Heart right ventricle (tissue), 16 donors: ENCODE results near the gene EXOC3L4. TPM values are rescaled to one million over a fixed set of nuclear protein-coding genes. Genes with fewer than 3 reads are reported as not detected.
A peak's percentile ranks its signal among the peaks of the same experiment; 100 is the strongest.

ENCODE experiments used
- ATAC-seq, 8 donors: fragments of 200-7000 bp; cut with Tn5 transposase; one replicate each; pipeline ENCODE4 v1.9.1; 2020; ENCODE audit warnings: mild to moderate bottlenecking in 8 of 8, moderate library complexity in 8 of 8, moderate number of reproducible peaks in 1 of 8
- DNase-seq, 2 donors: peaks; one replicate each; pipeline ENCODE4 v3.0.0-alpha.2; 2020
- H3K27ac ChIP-seq, 10 donors: fragments of 200-600 bp; sonication (generic) in 2 of 10; one replicate each; pipeline versions ENCODE4 v1.5.0 to v1.8.0; 2020 to 2022; ENCODE audit warnings: mild to moderate bottlenecking in 3 of 10
- H3K27me3 ChIP-seq, 7 donors: fragments of 200-600 bp; one replicate each; pipeline ENCODE4 v1.8.0; 2021 to 2022; ENCODE audit warnings: mild to moderate bottlenecking in 2 of 7
- H3K36me3 ChIP-seq, 9 donors: fragments of 200-600 bp; sonication (generic) in 1 of 9; one replicate each; pipeline versions ENCODE4 v1.5.0 to v1.8.0; 2020 to 2022; ENCODE audit warnings: mild to moderate bottlenecking in 2 of 9
- H3K4me1 ChIP-seq, 9 donors: fragments of 200-600 bp; sonication (generic) in 1 of 9; one replicate each; pipeline versions ENCODE4 v1.5.0 to v1.8.0; 2020 to 2022; ENCODE audit warnings: mild to moderate bottlenecking in 4 of 9
- H3K4me3 ChIP-seq, 10 donors: fragments of 200-600 bp; sonication (generic) in 2 of 10; one replicate each; pipeline versions ENCODE4 v1.5.0 to v1.8.0; 2020 to 2022; ENCODE audit warnings: mild to moderate bottlenecking in 7 of 10, moderate library complexity in 2 of 10
- H3K9me3 ChIP-seq, 11 donors: fragments of 200-600 bp in 10 of 11; sonication (generic) in 2 of 11; one replicate each; pipeline versions ENCODE4 v1.5.0 to v1.8.0; 2013 to 2022; ENCODE audit warnings: mild to moderate bottlenecking in 2 of 11, control low read depth in 1 of 11, moderate library complexity in 1 of 11
- WGBS, 2 donors: extraction: QIAGEN DNeasy Blood & Tissue Kit; methylation state at CpG; one replicate each; pipeline ENCODE4 v1.1.7; 2013; ENCODE audit warnings: inconsistent platforms in 1 of 2; 5-methylcytosine and 5-hydroxymethylcytosine counted together
- intact Hi-C, 10 donors: fragments of 100-400 bp; cut with DNase I; formaldehyde crosslinking; loops; one replicate each; pipeline versions ENCODE4 v1.11.1 to v1.14.2; 2022
- polyA plus RNA-seq, 2 donors: library from polyadenylated mRNA; stranded (reverse); fragments of 200-250 nt; gene quantifications; one replicate each; pipeline ENCODE4 v1.2.3, GENCODE V29; 2013
- total RNA-seq, 10 donors: library from RNA; stranded (reverse); fragmentation: NEBNext Ultra II Directional in 3 of 10; extraction: Animal tissue kit (Norgen Biotek cat#: 25700) in 3 of 10; gene quantifications; one replicate each; pipeline versions ENCODE4 v1.2.1 to v1.2.4, GENCODE V29; 2021 to 2023
- TF ChIP-seq, protein P1 (sequence below), 9 donors: fragments of 200-600 bp; sonication (generic) in 2 of 9; IDR thresholded peaks; one replicate each; pipeline versions ENCODE4 v1.5.0 to v1.8.0; 2021 to 2022; ENCODE audit warnings: antibody characterized with exemption in 9 of 9, mild to moderate bottlenecking in 5 of 9, moderate library complexity in 1 of 9
- donor health status: Arrhythmogenic right ventricular cardiomyopathy.
- donor health status: ischemic (EF 13 %, LVEDD 7.1; RV severe dilation, severe dysfunction).
- donor health status: healthy with polysubstance abuse.
- donor health status: DM: no; HTN: yes; CAD: no.
- donor health status: DM: no; HTN: no; CAD: no.
- donor health status: ischemic (EF 25% LVEDD 6.9; RV normal size, moderate dysfunction).
- donor health status: ischemic (EF 25% LVEDD 5.7; RV mildly dilated, moderate dysfunction).
- donor health status: healthy.
- donor health status: DM: yes; HTN: yes; CAD: no.
- donor health status: Ischemic cardiomyopathy.
- donor health status: ischemic (EF 35%, LVEDD 5.7; RV mildly dilated, moderate dysfunction).
- donor health status: nonischemic (EF 11% LVEDD 7.7; RV severe dilation, severe dysfunction).
- donor health status: DM: yes; HTN: yes; CAD: no.
- donor health status: PGD.
- donor health status: ischemic (EF 29% LVEDD 5.4; RV normal size, mild dysfunction).
- donor health status: nonischemic (EF 23%, LVEDD 6.1; RV moderate dilation, normal function).

Gene EXOC3L4
- total and polyA plus RNA-seq, 12 donors, result 0.16 to 2.0 (median 0.50) TPM; not detected in 4

DNA sequence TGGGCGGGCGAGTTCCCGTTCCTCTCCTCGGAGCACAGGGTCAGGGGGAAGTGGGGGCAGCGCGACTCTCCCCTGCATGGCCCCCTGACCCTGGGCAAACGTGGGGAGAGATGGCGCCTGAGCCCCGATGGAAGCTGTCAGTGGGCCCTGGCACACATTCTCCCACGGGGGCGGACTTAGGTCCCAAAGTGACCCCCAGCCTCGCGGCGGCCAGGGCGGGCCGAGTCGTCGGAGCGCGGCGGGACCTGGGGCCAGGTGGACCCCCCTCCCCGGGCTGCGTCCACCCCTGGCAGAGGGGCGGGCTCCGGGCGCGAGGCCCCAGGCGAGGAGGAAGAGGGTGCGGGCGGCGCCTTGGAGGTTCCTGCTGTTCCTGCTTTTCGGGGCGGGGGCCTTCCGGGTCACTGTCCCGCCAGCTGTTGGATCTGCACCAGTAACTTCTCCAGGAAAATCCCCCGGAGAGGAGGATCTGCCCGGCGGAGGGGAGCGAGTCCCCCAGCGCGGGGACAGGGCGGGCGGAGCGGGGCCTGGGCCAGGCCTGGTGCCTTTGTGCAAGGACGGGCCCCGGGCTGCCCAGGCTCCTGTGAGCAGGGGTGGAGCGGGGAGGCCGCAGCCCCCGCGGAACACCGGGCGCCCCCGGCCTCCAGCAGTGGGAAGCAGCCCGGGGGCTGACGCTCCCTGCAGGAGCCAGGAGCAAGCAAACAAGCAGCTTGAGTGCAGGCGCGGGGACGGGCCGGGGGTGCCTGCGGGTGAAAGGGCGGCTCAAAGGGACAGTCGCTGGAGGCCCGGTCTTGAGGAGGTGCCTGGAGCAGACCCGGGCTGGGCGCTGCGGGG lies 44.0 kb downstream of the EXOC3L4 start:
- H3K9me3 ChIP-seq, result no peaks in the 10 kb centered on the region
- H3K27ac ChIP-seq, result peak overlapping the region in 9 of 10 donors; percentile 3 to 66 (median 22)
- peaks cover 0 to 34% (median 3%) of the 10 kb centered on the region in 9 donors for H3K36me3 ChIP-seq
- no peak for DNase-seq
- peak overlapping the region in 9 of 10 donors; percentile 14 to 44 (median 29) for H3K4me3 ChIP-seq
- intact Hi-C loops, result no loop called here
- peaks cover 0 to 27% (median 19%) of the 10 kb centered on the region in 7 donors for H3K27me3 ChIP-seq
- TF ChIP-seq, protein P1, sequence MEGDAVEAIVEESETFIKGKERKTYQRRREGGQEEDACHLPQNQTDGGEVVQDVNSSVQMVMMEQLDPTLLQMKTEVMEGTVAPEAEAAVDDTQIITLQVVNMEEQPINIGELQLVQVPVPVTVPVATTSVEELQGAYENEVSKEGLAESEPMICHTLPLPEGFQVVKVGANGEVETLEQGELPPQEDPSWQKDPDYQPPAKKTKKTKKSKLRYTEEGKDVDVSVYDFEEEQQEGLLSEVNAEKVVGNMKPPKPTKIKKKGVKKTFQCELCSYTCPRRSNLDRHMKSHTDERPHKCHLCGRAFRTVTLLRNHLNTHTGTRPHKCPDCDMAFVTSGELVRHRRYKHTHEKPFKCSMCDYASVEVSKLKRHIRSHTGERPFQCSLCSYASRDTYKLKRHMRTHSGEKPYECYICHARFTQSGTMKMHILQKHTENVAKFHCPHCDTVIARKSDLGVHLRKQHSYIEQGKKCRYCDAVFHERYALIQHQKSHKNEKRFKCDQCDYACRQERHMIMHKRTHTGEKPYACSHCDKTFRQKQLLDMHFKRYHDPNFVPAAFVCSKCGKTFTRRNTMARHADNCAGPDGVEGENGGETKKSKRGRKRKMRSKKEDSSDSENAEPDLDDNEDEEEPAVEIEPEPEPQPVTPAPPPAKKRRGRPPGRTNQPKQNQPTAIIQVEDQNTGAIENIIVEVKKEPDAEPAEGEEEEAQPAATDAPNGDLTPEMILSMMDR (IDR thresholded peaks at IDR 0.05), result no peak
- H3K4me1 ChIP-seq, result peaks cover 0 to 34% (median 21%) of the 10 kb centered on the region in 9 donors
- ATAC-seq, result peak in 6 of 8 donors; percentile 11 to 51 (median 26)
- WGBS, 2 donors, result 38 to 51% methylated on average over 66 of the region's 66 CpGs

DNA sequence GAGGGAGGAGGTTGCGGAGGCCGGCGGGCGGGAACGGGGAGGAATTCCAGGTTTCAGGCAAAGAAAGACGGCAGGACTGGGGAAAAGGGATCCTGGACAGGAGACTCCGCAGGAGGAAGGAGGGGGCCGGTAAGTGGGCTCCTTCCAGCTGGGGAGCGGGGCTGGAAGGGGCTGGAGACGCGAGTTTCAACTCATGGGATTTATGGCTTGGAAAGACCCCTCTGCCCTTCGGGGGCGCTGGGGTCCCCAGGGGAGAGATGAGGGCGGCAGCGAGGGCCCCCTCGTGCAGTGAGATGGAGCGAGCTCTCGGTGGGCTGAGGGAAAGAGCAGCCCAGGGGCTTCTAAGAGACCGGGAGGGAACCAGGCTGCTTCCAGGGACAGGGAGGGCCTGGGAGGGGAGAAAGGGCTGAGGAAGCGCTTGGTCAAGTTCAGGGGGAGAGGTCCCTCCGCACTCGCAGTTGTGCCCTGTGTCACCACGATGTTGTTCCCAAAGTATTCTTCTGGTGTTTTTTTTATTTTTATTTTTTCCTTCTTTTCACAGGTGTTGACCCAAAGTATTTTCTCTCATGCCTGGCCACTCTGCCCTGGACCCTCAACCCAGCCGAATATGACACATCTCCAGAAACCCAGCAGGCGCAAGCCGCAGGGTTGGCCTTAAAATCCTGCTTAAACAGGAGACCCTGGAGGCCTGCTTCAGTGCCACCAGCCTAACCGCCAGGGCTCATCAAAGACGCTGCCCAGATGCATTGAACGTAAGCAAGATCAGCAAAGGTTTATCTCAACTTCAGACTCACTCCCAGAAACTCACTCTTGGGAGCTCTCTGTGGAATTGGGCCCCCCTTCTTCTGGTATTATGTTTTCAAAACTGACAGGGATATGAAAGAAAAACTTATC lies 44.9 kb downstream of the EXOC3L4 start:
- WGBS, 2 donors, result 61 to 63% methylated on average over 29 of the region's 29 CpGs
- Histone ChIP-seq H3K27me3 (peaks cover 0 to 32% (median 20%) of the 10 kb centered on the region in 7 donors), H3K27ac (peak overlapping the region in 4 of 10 donors; percentile 16 to 58 (median 31)), H3K4me1 (peaks cover 0 to 34% (median 21%) of the 10 kb centered on the region in 9 donors), H3K4me3 (peak overlapping the region in 9 of 10 donors; percentile 14 to 44 (median 29)), H3K36me3 (peaks cover 0 to 25% (median 0%) of the 10 kb centered on the region in 9 donors), H3K9me3 (no peaks in the 10 kb centered on the region)
- no peak for ATAC-seq
- no peak for DNase-seq
- TF ChIP-seq, protein P1 (IDR thresholded peaks at IDR 0.05), result no peak
- intact Hi-C loops, result loop anchor here in 1 of 10 donors (5.0 kb wide), 1 partner anchor 32 kb away; no protein-coding TSS in a partner anchor

DNA sequence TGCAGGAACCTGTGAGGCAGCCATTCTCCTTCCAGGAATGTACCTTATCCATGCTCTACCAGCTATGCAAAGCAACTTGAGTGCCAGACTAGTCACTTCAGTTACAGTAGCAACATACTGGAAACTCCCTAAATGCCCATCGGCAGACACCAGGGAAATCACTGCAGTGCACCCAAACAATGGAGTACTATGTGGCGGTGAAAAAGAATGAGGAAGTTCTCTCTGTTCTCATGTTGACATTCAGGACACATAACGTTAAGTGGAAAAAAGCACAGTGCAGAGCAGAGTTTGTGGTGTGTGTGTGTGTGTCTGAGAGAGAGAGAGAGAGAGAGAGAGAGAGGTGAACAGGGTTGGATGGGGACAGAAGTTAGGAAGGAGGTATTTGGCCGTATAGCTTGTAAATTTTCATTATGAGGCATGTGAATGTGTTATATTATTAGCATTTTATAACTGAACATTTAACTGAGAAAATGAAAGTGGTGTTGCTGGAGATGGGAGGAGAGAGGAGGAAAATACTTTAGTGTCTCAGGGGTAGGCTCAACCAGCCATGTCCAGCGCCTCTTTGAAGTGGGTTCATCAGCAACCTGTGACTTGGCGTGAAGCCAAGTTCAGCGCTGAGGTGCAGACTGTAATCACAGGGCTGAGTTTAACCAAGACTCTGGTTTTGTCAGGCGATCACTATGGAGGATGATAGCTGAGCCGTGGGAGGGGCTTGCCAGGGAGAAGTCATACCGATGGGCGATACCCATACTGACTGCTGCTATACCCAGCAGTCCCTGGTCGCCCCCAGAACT lies 46.0 kb downstream of the EXOC3L4 start:
- Histone ChIP-seq H3K27ac (no peak overlapping the region), H3K36me3 (peaks cover 0 to 14% (median 0%) of the 10 kb centered on the region in 9 donors), H3K4me3 (no peak overlapping the region), H3K9me3 (no peaks in the 10 kb centered on the region), H3K4me1 (peaks cover 0 to 34% (median 21%) of the 10 kb centered on the region in 9 donors), H3K27me3 (peaks cover 0 to 36% (median 20%) of the 10 kb centered on the region in 7 donors)
- intact Hi-C loops, result loop anchor here in 1 of 10 donors (5.0 kb wide), 1 partner anchor 33 kb away; no protein-coding TSS in a partner anchor
- TF ChIP-seq, protein P1 (IDR thresholded peaks at IDR 0.05), result no peak
- WGBS, 2 donors, result 54 to 55% methylated on average over 12 of the region's 12 CpGs
- DNase-seq, result no peak
- no peak for ATAC-seq
